ENCODE results near the gene PNMA6A. TPM values are rescaled to one million over a fixed set of nuclear protein-coding genes. Genes with fewer than 3 reads are reported as not detected.

The PNMA6A gene
- total RNA-seq, 5 donors from 2014 or later (not counting 1 experiment from before 2014, with no cell fraction given), result 0.33 to 0.54 (median 0.47) TPM

DNA sequence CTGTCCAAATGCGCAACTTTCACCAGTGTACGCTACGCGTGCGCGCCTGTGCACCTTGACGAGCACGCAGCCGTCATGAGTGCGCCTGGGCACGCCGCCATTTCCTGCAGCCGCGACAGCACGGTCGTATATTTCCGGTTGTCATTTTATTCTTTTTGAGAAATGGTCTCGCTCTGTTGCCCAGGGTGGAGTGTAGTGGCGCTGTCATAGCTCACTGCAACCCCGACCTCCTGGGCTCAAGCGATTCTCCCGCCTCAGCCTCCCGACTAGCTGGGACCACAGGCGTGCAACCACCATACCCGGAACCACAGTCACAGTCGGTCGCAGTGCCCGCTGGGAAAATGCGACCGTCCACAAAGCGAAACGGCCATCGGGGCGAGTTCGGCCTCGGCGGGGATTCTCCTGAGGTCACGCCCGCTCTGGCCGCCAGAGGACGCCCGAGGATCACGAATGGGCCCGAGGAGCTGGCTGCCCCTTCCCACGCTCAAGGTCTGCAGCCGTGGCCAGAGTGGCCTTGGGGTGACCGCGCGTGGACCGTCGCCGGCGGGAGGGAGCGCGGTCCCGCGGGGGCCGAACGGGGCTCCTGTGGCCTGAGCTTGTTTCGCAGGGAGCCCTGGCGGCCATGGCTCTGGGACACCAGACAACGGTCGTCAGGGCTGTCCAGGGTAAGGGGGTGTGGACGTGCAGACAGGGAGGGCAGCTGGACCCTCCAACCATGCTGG lies 39.7 kb upstream of the PNMA6A start:
- Histone ChIP-seq H3K4me1 (ENCODE audit: control insufficient read depth in 1 of 2, extremely low read depth in 1 of 2, insufficient read depth in 2 of 2, low read length in 2 of 2) (peaks cover 0 to 35% of the 10 kb centered on the region in 2 experiments), H3K36me3 (ENCODE audit: control insufficient read depth in 2 of 2, extremely low read depth in 1 of 2, insufficient read depth in 1 of 2, low read length in 1 of 2) (no peaks in the 10 kb centered on the region), H3K27me3 (replicated peaks in 1 of 2; ENCODE audit: control insufficient read depth in 2 of 2, extremely low read depth in 1 of 2, insufficient read depth in 2 of 2, low read length in 1 of 2) (no peaks in the 10 kb centered on the region), H3K4me3 (ENCODE audit: control insufficient read depth in 1 of 2, extremely low read depth in 1 of 2, low read length in 1 of 2) (peak overlapping the region; percentile 19 to 61), H3K27ac (ENCODE audit: low read length) (peak overlapping the region; percentile 85), H3K9me3 (no peaks in the 10 kb centered on the region)
- Mint-ChIP-seq H3K4me1 (peaks cover 0 to 24% (median 18%) of the 10 kb centered on the region in 3 donors), H3K27me3 (peaks cover 0 to 7% of the 10 kb centered on the region in 2 donors), H3K9me3 (peaks cover 3 to 7% (median 4%) of the 10 kb centered on the region in 3 donors), H3K27ac (peak overlapping the region; percentile 92 to 93), H3K4me3 (peak overlapping the region; percentile 73 to 89 (median 85)), H3K36me3 (peaks cover 23% of the 10 kb centered on the region)
- DNase-seq (peak in 33 of 35 experiments; percentile 12 to 72 (median 45)), ATAC-seq (replicated peaks in 1 of 4) (peak; percentile 72 to 89 (median 80))
- CTCF ChIA-PET, result interaction anchor here in 1 of 2 donors (0.9 to 1.3 kb wide), 3 partner anchors 301 to 634 kb away, joined by 3 to 4 read pairs (median 3); no protein-coding TSS in a partner anchor
- WGBS (ENCODE audit: insufficient coverage), result 9% methylated on average over 36 of the region's 64 CpGs
- POLR2A ChIA-PET, result interaction anchor here in 1 of 2 donors (0.6 kb wide), 1 partner anchor 655 kb away, joined by 5 read pairs; no protein-coding TSS in a partner anchor

DNA sequence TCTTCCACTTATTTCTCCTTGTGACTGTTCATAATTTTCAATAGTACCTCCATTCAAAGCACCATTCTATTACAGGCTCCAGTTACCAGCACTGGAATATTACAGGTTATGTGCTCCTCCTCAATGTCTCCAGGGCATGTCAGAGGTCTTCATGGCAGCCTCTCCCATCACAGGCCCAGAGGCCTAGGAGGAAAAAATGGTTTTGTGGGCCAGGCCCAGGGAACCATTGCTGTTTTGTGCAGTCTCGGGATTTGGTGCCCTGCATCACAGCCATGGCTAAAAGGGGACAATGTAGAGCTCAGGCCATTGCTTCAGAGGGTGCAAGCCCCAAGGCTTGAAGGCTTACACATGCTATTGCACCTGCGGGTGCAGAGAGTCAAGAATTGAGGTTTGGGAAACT lies 23.2 kb upstream of the PNMA6A start:
- ATAC-seq (replicated peaks in 1 of 4) (no peak), DNase-seq (no peak)
- no peaks in the 10 kb centered on the region for H3K4me1 ChIP-seq (ENCODE audit: control insufficient read depth in 1 of 2, extremely low read depth in 1 of 2, insufficient read depth in 2 of 2, low read length in 2 of 2)
- no peak overlapping the region for H3K4me3 Mint-ChIP-seq
- peak overlapping the region in 1 of 2 donors; percentile 15 for H3K4me3 ChIP-seq (ENCODE audit: control insufficient read depth in 1 of 2, extremely low read depth in 1 of 2, low read length in 1 of 2)
- CTCF ChIA-PET, result no interaction called here
- peaks cover 8 to 12% (median 8%) of the 10 kb centered on the region in 3 donors for H3K9me3 Mint-ChIP-seq
- no peaks in the 10 kb centered on the region for H3K4me1 Mint-ChIP-seq
- H3K36me3 Mint-ChIP-seq, result peaks cover 46% of the 10 kb centered on the region
- peaks cover 0 to 14% of the 10 kb centered on the region in 2 donors for H3K27me3 Mint-ChIP-seq
- H3K27me3 ChIP-seq (replicated peaks in 1 of 2; ENCODE audit: control insufficient read depth in 2 of 2, extremely low read depth in 1 of 2, insufficient read depth in 2 of 2, low read length in 1 of 2), result no peaks in the 10 kb centered on the region
- no peaks in the 10 kb centered on the region for H3K36me3 ChIP-seq (ENCODE audit: control insufficient read depth in 2 of 2, extremely low read depth in 1 of 2, insufficient read depth in 1 of 2, low read length in 1 of 2)
- no peak overlapping the region for H3K27ac Mint-ChIP-seq
- 83% methylated on average over 1 of the region's 2 CpGs for WGBS (ENCODE audit: insufficient coverage)
- no peaks in the 10 kb centered on the region for H3K9me3 ChIP-seq
- H3K27ac ChIP-seq (ENCODE audit: low read length), result no peak overlapping the region
- POLR2A ChIA-PET, result no interaction called here

DNA sequence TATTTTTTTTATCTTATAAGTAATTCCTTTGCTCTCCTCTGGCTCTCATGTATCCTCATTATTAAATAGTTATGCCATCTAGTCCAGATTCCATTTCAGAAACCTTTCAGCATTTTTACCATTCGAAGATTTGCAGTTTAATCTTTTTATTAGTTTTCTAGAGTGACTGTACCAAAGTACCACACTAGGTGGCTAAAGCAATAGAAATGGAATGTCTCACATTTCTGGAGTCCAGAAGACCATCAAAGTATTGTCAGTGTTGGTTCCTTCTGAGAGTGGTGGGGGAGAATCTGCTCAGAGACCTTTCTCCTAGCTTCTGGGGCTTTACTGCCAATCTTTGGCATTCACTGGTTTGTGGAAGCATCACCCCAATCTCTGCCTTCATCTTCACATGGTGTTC lies 19.7 kb upstream of the PNMA6A start:
- Mint-ChIP-seq H3K36me3 (peaks cover 32% of the 10 kb centered on the region), H3K27me3 (peaks cover 0 to 17% of the 10 kb centered on the region in 2 donors), H3K4me1 (peaks cover 0 to 4% (median 4%) of the 10 kb centered on the region in 3 donors), H3K4me3 (no peak overlapping the region), H3K9me3 (peaks cover 8 to 12% (median 8%) of the 10 kb centered on the region in 3 donors), H3K27ac (no peak overlapping the region)
- no peak overlapping the region for H3K27ac ChIP-seq (ENCODE audit: low read length)
- H3K4me3 ChIP-seq (ENCODE audit: control insufficient read depth in 1 of 2, extremely low read depth in 1 of 2, low read length in 1 of 2), result no peak overlapping the region
- H3K27me3 ChIP-seq (replicated peaks in 1 of 2; ENCODE audit: control insufficient read depth in 2 of 2, extremely low read depth in 1 of 2, insufficient read depth in 2 of 2, low read length in 1 of 2), result peaks cover 0 to 12% of the 10 kb centered on the region in 2 experiments
- H3K36me3 ChIP-seq (ENCODE audit: control insufficient read depth in 2 of 2, extremely low read depth in 1 of 2, insufficient read depth in 1 of 2, low read length in 1 of 2), result no peaks in the 10 kb centered on the region
- ChIA-PET CTCF (no interaction called here), POLR2A (no interaction called here)
- no peak for ATAC-seq (replicated peaks in 1 of 4)
- H3K4me1 ChIP-seq (ENCODE audit: control insufficient read depth in 1 of 2, extremely low read depth in 1 of 2, insufficient read depth in 2 of 2, low read length in 2 of 2), result no peaks in the 10 kb centered on the region
- WGBS (ENCODE audit: insufficient coverage), result no CpG with 5 or more reads among the region's 1 CpG
- no peaks in the 10 kb centered on the region for H3K9me3 ChIP-seq
- DNase-seq, result no peak

DNA sequence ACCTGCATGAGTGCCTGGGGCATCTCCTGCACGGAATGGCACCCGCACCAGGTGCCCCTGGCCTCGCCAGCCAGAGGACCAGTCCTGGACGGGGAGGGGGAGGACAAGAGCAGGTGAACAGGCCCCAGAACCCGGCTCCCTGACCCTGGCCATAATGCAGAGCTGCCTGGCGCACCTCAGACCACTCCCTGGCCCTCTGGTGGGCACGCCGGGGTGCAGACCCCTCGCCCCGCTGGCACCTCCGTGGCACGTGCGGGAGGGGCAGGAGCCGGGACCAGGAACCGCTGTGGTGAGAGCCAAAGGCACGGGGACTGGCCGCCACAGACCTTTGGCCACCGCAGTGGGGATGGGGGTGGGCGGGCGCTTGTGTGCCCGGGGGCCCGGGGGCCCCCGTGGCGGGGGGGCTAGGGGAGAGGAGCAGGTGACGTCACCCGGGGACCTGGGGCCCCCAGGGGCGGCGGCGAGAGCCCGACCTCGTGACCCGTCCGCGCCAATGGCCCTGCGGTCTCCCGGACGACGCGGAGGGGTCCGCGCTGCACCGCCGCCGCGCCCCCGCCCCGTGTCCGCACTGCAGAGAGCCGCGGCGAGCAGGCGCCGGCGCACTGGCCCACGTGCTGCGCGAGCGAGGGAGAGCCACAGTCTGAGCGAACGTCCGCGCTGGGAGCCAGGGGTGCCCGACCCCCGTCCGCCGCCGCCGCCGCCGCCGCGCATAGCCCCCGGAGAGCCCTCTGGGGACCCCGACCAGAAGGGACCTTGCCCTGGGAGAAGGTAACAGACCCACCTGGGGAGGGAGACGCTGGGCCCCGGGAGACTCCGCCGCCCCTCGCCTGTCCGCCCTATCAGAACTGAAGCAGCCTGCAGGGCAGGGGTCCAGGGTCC lies 16.1 kb upstream of the PNMA6A start, which contains the start of gene PNMA3:
Gene PNMA3 (plus strand): TSS at position 600 of the 879 bp plus-strand sequence. CDS start 586 bp downstream, outside the sequence.
- H3K9me3 ChIP-seq, result no peaks in the 10 kb centered on the region
- Mint-ChIP-seq H3K4me3 (peak within 1 kb of the TSS in 2 of 3 donors; percentile 31 to 55), H3K9me3 (no peaks in the 10 kb centered on the region), H3K36me3 (peaks cover 6% of the 10 kb centered on the region), H3K27ac (no peak within 1 kb of the TSS), H3K4me1 (peaks cover 0 to 4% (median 4%) of the 10 kb centered on the region in 3 donors), H3K27me3 (peaks cover 0 to 18% of the 10 kb centered on the region in 2 donors)
- H3K27me3 ChIP-seq (replicated peaks in 1 of 2; ENCODE audit: control insufficient read depth in 2 of 2, extremely low read depth in 1 of 2, insufficient read depth in 2 of 2, low read length in 1 of 2), result peaks cover 0 to 12% of the 10 kb centered on the region in 2 experiments
- no peak within 1 kb of the TSS for H3K27ac ChIP-seq (ENCODE audit: low read length)
- no peak for DNase-seq
- H3K4me3 ChIP-seq (ENCODE audit: control insufficient read depth in 1 of 2, extremely low read depth in 1 of 2, low read length in 1 of 2), result no peak within 1 kb of the TSS
- CTCF ChIA-PET, result no interaction called here
- WGBS (ENCODE audit: insufficient coverage), result 23% methylated on average over 25 of the region's 80 CpGs
- POLR2A ChIA-PET, result no interaction called here
- peak in 1 of 4 experiments; percentile 29 for ATAC-seq (replicated peaks in 1 of 4)
- H3K36me3 ChIP-seq (ENCODE audit: control insufficient read depth in 2 of 2, extremely low read depth in 1 of 2, insufficient read depth in 1 of 2, low read length in 1 of 2), result no peaks in the 10 kb centered on the region
- H3K4me1 ChIP-seq (ENCODE audit: control insufficient read depth in 1 of 2, extremely low read depth in 1 of 2, insufficient read depth in 2 of 2, low read length in 2 of 2), result no peaks in the 10 kb centered on the region

DNA sequence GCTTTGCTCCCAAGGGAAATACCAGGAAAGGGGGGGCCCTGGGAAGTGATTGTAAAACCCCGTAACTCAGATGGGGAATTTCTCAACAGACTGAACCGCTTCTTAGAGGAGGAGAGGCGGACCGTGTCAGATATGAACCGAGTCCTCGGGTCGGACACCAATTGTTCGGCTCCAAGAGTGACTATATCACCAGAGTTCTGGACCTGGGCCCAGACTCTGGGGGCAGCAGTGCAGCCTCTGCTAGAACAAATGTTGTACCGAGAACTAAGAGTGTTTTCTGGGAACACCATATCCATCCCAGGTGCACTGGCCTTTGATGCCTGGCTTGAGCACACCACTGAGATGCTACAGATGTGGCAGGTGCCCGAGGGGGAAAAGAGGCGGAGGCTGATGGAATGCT lies 15.0 kb upstream of the PNMA6A start:
- H3K27ac Mint-ChIP-seq, result no peak overlapping the region
- peaks cover 0 to 4% (median 4%) of the 10 kb centered on the region in 3 donors for H3K4me1 Mint-ChIP-seq
- no peaks in the 10 kb centered on the region for H3K9me3 Mint-ChIP-seq
- H3K36me3 Mint-ChIP-seq, result peaks cover 6% of the 10 kb centered on the region
- Histone ChIP-seq H3K36me3 (ENCODE audit: control insufficient read depth in 2 of 2, extremely low read depth in 1 of 2, insufficient read depth in 1 of 2, low read length in 1 of 2) (no peaks in the 10 kb centered on the region), H3K27me3 (replicated peaks in 1 of 2; ENCODE audit: control insufficient read depth in 2 of 2, extremely low read depth in 1 of 2, insufficient read depth in 2 of 2, low read length in 1 of 2) (peaks cover 0 to 12% of the 10 kb centered on the region in 2 experiments), H3K4me3 (ENCODE audit: control insufficient read depth in 1 of 2, extremely low read depth in 1 of 2, low read length in 1 of 2) (no peak overlapping the region), H3K27ac (ENCODE audit: low read length) (no peak overlapping the region), H3K4me1 (ENCODE audit: control insufficient read depth in 1 of 2, extremely low read depth in 1 of 2, insufficient read depth in 2 of 2, low read length in 2 of 2) (no peaks in the 10 kb centered on the region), H3K9me3 (no peaks in the 10 kb centered on the region)
- ATAC-seq (replicated peaks in 1 of 4) (no peak), DNase-seq (no peak)
- H3K4me3 Mint-ChIP-seq, result no peak overlapping the region
- peaks cover 0 to 16% of the 10 kb centered on the region in 2 donors for H3K27me3 Mint-ChIP-seq
- 96% methylated on average over 9 of the region's 11 CpGs for WGBS (ENCODE audit: insufficient coverage)
- ChIA-PET CTCF (no interaction called here), POLR2A (no interaction called here)
